ENCODE measurements around the gene EZH2.

Gene EZH2

GRCh38 chr7:148825338-148825737 lies 58.8 kb downstream of the EZH2 start:
- no peak for TF ChIP-seq TAF1 (IDR thresholded peaks at IDR 0.05; ENCODE audit: borderline replicate concordance, insufficient read depth, low read length)
- no peak for TF ChIP-seq POLR2AphosphoS5 (IDR thresholded peaks at IDR 0.05; ENCODE audit: low read depth, low read length)

- TF ChIP-seq POLR2AphosphoS5 (IDR thresholded peaks at IDR 0.05; ENCODE audit: low read depth, low read length) (no peak), TAF1 (IDR thresholded peaks at IDR 0.05; ENCODE audit: borderline replicate concordance, insufficient read depth, low read length) (no peak), SIN3A (IDR thresholded peaks at IDR 0.05; ENCODE audit: borderline replicate concordance, insufficient read depth, low read length) (no peak), REST (IDR thresholded peaks at IDR 0.05; ENCODE audit: insufficient read depth in 1 of 2, low read depth in 2 of 2, low read length in 2 of 2) (no peak), FOXP2 (optimal IDR thresholded peaks at IDR 0.05; ENCODE audit: borderline replicate concordance, extremely low read depth, extremely low read length, insufficient read depth) (no peak)
Measured at GRCh38 chr7:148824864-148825263, 59.2 kb downstream of the EZH2 start.

GRCh38 chr7:148821422-148821821 lies 62.7 kb downstream of the EZH2 start:
- no peak for TF ChIP-seq SIN3A (IDR thresholded peaks at IDR 0.05; ENCODE audit: borderline replicate concordance, insufficient read depth, low read length)

GRCh38 chr7:148819697-148820360 lies 64.3 kb downstream of the EZH2 start:
- TF ChIP-seq REST (IDR thresholded peaks at IDR 0.05; ENCODE audit: insufficient read depth in 1 of 2, low read depth in 2 of 2, low read length in 2 of 2) (no peak), POLR2AphosphoS5 (IDR thresholded peaks at IDR 0.05; ENCODE audit: low read depth, low read length) (no peak), TAF1 (IDR thresholded peaks at IDR 0.05; ENCODE audit: borderline replicate concordance, insufficient read depth, low read length) (no peak), SIN3A (IDR thresholded peaks at IDR 0.05; ENCODE audit: borderline replicate concordance, insufficient read depth, low read length) (no peak), FOXP2 (optimal IDR thresholded peaks at IDR 0.05; ENCODE audit: borderline replicate concordance, extremely low read depth, extremely low read length, insufficient read depth) (no peak)

GRCh38 chr7:148815612-148816011 lies 68.5 kb downstream of the EZH2 start:
- no peak for TF ChIP-seq SIN3A (IDR thresholded peaks at IDR 0.05; ENCODE audit: borderline replicate concordance, insufficient read depth, low read length)
- TF ChIP-seq TAF1 (IDR thresholded peaks at IDR 0.05; ENCODE audit: borderline replicate concordance, insufficient read depth, low read length) = no peak
- no peak for TF ChIP-seq POLR2AphosphoS5 (IDR thresholded peaks at IDR 0.05; ENCODE audit: low read depth, low read length)
- no peak for TF ChIP-seq REST (IDR thresholded peaks at IDR 0.05; ENCODE audit: insufficient read depth in 1 of 2, low read depth in 2 of 2, low read length in 2 of 2)
- TF ChIP-seq FOXP2 (optimal IDR thresholded peaks at IDR 0.05; ENCODE audit: borderline replicate concordance, extremely low read depth, extremely low read length, insufficient read depth) = no peak

- TF ChIP-seq REST (IDR thresholded peaks at IDR 0.05; ENCODE audit: insufficient read depth in 1 of 2, low read depth in 2 of 2, low read length in 2 of 2) (no peak), POLR2AphosphoS5 (IDR thresholded peaks at IDR 0.05; ENCODE audit: low read depth, low read length) (no peak), TAF1 (IDR thresholded peaks at IDR 0.05; ENCODE audit: borderline replicate concordance, insufficient read depth, low read length) (no peak), FOXP2 (optimal IDR thresholded peaks at IDR 0.05; ENCODE audit: borderline replicate concordance, extremely low read depth, extremely low read length, insufficient read depth) (no peak), SIN3A (IDR thresholded peaks at IDR 0.05; ENCODE audit: borderline replicate concordance, insufficient read depth, low read length) (no peak)
Measured at GRCh38 chr7:148814922-148815559, 69.0 kb downstream of the EZH2 start.
